Measurements from ENCODE around the gene ZFP36L1.

ZFP36L1 gene

DNA sequence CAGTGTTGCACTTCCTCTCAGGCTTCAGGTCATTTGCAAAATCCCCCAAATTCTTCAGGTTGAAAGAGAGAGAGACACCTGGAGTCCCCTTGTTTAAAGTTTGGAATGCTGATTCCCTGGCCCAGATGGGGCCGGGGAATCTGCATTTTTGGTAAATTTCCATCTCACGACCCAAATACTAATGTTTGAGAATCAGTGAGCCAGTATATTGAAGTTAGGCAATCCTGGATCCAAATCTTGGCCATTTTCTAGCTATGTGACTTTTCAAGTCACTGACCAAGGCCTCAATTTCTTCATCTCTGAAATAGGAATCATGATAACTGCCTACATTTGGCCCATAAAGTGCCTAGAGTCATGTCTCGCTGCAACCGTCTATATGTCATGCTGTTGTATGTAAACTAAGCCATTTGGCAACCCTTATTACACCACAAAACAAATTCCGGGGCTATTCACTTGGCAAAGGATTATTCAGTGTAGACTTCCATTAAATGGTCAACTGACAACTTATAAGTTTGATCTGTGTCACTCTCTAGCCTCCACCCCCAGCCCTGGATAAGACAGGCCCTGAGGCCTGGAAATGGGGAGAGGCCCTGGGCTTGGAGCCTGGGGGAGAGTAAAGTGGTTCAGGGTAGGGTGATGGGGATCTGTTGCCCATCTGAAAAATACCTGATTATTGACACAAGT is 3.7 kb upstream of the ZFP36L1 start:
- H3K4me3 ChIP-seq (ENCODE audit: low read length), result peak overlapping the region; percentile 100
- no peak for DNase-seq (ENCODE audit: low read depth)

DNA sequence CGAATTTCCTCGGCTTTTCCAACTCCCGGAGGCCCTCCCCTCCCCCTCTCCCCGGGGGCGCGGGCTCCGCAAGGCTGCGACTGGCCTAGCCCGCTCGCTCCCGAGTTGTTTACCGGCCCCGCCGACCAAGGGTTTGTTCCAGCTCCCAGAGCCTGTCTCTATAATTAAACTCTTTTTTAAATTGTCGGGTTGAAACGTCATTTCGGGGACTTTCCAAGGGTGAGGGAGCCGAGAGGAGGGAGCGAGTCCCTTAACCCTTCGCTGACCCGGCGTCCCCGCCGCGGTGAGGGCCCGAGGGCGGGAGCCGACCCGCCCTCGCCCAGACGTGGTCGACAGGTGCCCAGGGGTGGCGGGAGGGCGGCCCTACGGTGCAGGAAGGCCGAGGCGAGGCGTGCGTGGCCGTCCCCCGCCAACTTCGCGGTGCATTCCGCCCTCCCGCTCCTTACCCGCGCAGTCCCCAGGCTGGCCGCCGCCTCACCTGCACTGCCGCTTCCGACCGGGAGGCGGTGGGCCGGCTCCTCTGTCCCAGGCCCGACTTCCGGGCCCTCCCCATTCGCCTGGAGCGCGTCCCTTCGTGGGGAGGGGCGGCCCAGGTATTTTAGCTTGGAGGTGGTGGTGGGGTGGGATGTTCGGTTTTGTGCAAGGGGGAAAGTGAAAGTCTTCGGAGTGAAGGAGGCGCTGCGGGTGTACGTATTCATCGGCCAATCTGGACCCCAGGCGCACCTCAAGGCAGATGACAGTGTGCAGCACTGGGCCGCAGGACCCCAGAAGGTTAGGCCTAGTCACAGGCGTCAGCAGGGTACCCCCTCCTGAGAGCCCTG is 2.9 kb upstream of the ZFP36L1 start:
- TF ChIP-seq, protein P1, sequence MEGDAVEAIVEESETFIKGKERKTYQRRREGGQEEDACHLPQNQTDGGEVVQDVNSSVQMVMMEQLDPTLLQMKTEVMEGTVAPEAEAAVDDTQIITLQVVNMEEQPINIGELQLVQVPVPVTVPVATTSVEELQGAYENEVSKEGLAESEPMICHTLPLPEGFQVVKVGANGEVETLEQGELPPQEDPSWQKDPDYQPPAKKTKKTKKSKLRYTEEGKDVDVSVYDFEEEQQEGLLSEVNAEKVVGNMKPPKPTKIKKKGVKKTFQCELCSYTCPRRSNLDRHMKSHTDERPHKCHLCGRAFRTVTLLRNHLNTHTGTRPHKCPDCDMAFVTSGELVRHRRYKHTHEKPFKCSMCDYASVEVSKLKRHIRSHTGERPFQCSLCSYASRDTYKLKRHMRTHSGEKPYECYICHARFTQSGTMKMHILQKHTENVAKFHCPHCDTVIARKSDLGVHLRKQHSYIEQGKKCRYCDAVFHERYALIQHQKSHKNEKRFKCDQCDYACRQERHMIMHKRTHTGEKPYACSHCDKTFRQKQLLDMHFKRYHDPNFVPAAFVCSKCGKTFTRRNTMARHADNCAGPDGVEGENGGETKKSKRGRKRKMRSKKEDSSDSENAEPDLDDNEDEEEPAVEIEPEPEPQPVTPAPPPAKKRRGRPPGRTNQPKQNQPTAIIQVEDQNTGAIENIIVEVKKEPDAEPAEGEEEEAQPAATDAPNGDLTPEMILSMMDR (conservative IDR thresholded peaks at IDR 0.05; ENCODE audit: low read depth, low read length), result peak; percentile 62
- DNase-seq (ENCODE audit: low read depth), result no peak
- peak overlapping the region; percentile 100 for H3K4me3 ChIP-seq (ENCODE audit: low read length)

More for the DNA sequence above, 3.7 kb upstream of the ZFP36L1 start:
- TF ChIP-seq, protein P1 (conservative IDR thresholded peaks at IDR 0.05; ENCODE audit: low read depth, low read length), result no peak

DNA sequence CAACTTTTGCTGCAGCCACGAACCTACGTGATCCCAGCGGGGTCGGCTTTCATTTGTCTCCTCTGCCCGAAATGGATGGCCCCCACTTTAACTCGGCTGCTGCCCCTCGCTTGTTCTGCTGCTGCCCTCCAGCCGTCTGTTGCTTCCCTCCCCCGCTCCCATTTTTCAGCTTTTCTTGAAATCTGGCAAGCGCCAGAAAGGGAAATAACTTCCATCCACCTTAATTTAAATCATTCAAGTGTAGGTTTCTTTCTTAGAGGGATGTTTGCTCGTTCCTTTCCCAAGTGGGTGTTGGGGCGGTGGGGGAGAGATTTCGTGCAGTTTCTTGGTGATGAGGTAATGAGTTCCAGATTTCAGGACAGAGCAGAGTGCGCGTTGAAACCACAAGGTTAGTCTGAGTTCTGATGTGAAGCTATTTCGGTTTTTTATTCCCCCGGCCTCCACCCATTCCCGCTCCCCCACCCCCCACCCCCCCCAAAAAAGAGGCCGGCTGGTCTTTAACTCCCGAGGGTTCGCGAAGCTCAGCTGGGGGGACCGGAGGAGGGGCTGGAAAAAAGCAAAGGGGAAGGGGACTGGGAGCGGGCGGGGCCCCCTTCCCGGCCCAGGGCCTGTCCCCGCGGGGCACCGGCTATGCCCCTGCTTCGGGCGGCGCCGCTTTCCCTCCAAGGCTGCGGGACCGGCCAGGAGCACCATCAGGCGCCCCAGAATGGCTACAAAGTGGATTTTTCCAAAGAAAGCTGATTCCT is 2.2 kb upstream of the ZFP36L1 start:
- H3K4me3 ChIP-seq (ENCODE audit: low read length), result peak overlapping the region; percentile 100
- TF ChIP-seq, protein P1 (conservative IDR thresholded peaks at IDR 0.05; ENCODE audit: low read depth, low read length), result no peak
- peak; percentile 53 for DNase-seq (ENCODE audit: low read depth)

DNA sequence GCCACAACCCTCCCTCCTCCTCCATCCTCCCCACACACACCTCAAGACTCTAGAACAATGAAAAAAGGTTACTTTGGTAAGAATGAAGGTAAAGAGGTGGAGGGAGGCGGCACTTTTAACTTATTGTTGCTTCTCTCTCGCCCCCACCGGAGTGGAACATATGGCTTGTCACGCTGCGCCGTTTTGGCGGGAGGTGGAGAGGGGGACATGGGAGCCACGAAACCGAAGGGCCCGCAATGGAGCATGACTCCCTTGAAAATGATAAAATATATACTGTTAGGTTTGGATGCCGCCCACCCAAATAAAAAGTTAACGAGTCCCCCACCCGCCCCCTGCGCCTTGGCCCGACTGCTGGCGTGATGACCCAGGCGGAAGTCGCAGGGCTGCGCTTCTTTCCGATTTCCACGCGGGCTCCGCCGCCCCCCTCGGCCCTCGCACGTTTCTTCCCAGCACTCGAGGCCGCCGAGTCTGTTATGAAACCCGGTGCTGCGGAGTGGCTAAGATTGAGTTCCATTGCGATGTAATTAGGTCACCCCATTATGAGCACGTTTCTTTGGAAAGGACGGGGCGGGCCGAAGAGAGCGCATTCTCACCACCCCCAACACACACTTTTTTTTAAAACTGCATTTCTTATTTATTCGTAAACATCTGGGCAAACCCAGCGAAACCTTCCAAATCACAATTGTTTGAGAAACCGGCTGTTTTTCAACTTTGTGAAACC is 1.4 kb upstream of the ZFP36L1 start:
- peak; percentile 64 for DNase-seq (ENCODE audit: low read depth)
- peak overlapping the region; percentile 100 for H3K4me3 ChIP-seq (ENCODE audit: low read length)
- TF ChIP-seq, protein P1 (conservative IDR thresholded peaks at IDR 0.05; ENCODE audit: low read depth, low read length), result no peak

DNA sequence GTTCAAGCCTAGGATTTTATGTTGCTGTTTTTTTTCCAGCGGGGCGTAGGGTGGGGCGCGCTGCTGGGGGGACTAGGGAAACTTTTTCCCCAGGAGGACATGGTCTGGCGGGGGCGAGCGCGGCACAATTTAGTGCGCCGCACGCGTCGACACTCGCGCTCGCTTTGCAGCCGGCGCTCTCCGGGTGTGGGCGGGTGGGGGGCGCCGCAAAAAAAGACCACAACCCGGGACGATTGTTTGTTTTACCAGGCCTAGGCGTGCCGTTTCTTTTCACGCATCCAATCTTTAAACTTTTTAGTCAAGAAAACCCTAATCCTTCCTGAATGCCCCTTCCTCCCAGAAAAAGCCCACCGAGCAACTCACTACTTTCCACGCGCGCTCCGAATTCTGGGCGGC is 865 bp upstream of the ZFP36L1 start:
- H3K4me3 ChIP-seq (ENCODE audit: low read length), result peak overlapping the region; percentile 100
- TF ChIP-seq, protein P1 (conservative IDR thresholded peaks at IDR 0.05; ENCODE audit: low read depth, low read length), result no peak
- DNase-seq (ENCODE audit: low read depth), result no peak

DNA sequence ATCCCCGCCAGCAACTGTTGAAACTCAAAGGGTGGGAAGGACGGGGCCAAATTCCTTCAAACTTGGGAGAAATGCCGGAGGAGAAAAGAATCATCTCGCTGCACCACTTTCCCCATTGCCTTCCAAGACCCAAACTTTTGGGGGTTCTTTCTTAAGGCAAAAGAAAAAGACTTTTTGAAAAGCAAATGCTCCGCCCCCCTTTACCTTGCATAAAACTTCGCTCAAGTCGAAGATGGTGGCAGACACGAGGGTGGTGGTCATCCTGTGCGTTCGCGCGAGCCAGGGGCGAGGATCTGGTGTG is 239 bp downstream of the ZFP36L1 start:
- TF ChIP-seq, protein P1 (conservative IDR thresholded peaks at IDR 0.05; ENCODE audit: low read depth, low read length), result no peak
- peak overlapping the region; percentile 100 for H3K4me3 ChIP-seq (ENCODE audit: low read length)
- no peak for DNase-seq (ENCODE audit: low read depth)

Data from retinal pigment epithelial cell (primary cell).